Adrenal gland (tissue), 5 donors: ENCODE measurements around the gene REPS2.

Experiments
- CTCF ChIP-seq, 6 experiments: fragments of 450-650 bp in 4 of 6; fragments of 200-600 bp in 2 of 6; sonication (generic) in 1 of 6; IDR thresholded peaks; 1 replicate in 5 of 6; 2 replicates in 1 of 6; pipeline versions ENCODE4 v1.5.1 to v1.8.0; 2016 to 2021; ENCODE audit warnings: antibody characterized with exemption in 6 of 6, mild to moderate bottlenecking in 2 of 6, moderate library complexity in 1 of 6
- POLR2A ChIP-seq, 2 donors: fragments of 450-650 bp; IDR thresholded peaks; one replicate each; pipeline ENCODE4 v1.6.1; 2017; ENCODE audit warnings: antibody characterized with exemption in 2 of 2, mild to moderate bottlenecking in 2 of 2, moderate library complexity in 1 of 2
- donor health status: DM: no; HTN: no; CAD: no.

- TF ChIP-seq CTCF (IDR thresholded peaks at IDR 0.05) (no peak), POLR2A (IDR thresholded peaks at IDR 0.05) (no peak)
Measured at GRCh38 chrX:16950423-16950822, 4.0 kb downstream of the REPS2 start.
